Aorta (tissue), 5 donors: Measurements from ENCODE around the gene PTAR1. TPM values are rescaled to one million over a fixed set of nuclear protein-coding genes. Genes with fewer than 3 reads are reported as not detected.

Experiments
- ATAC-seq: fragments of 200-7000 bp; cut with Tn5 transposase; one replicate; pipeline ENCODE4 v1.9.1; 2022; ENCODE audit warnings: moderate library complexity; ENCODE audit not compliant: low FRiP score
- DNase-seq, 2 donors: peaks; one replicate each; pipeline ENCODE4 v3.0.0-alpha.2; 2020
- H3K27ac ChIP-seq, 2 donors: one replicate each; pipeline ENCODE4 v1.5.1; 2013; ENCODE audit warnings: low read length in 2 of 2, mild to moderate bottlenecking in 2 of 2, moderate library complexity in 2 of 2, control low read depth in 1 of 2, inconsistent platforms in 1 of 2, low read depth in 1 of 2
- H3K27me3 ChIP-seq, 2 donors: one replicate each; pipeline ENCODE4 v1.6.1; 2013; ENCODE audit warnings: control low read depth in 1 of 2, low read length in 1 of 2, mild to moderate bottlenecking in 1 of 2, moderate library complexity in 1 of 2; ENCODE audit not compliant: insufficient read depth in 2 of 2, control insufficient read depth in 1 of 2
- H3K36me3 ChIP-seq, 2 donors: one replicate each; pipeline ENCODE4 v1.6.1; 2013; ENCODE audit warnings: control low read depth in 1 of 2, low read length in 1 of 2, mild to moderate bottlenecking in 1 of 2; ENCODE audit not compliant: insufficient read depth in 2 of 2, control insufficient read depth in 1 of 2
- H3K4me1 ChIP-seq, 2 donors: one replicate each; pipeline ENCODE4 v1.6.1; 2013; ENCODE audit warnings: low read length in 2 of 2, control low read depth in 1 of 2, mild to moderate bottlenecking in 1 of 2, moderate library complexity in 1 of 2; ENCODE audit not compliant: insufficient read depth in 2 of 2, control insufficient read depth in 1 of 2
- H3K4me3 ChIP-seq, 2 donors: one replicate each; pipeline ENCODE4 v1.5.1; 2013; ENCODE audit warnings: low read length in 2 of 2, control low read depth in 1 of 2, mild to moderate bottlenecking in 1 of 2
- H3K9me3 ChIP-seq: one replicate; pipeline ENCODE4 v1.6.1; 2013; ENCODE audit warnings: mild to moderate bottlenecking, low read length; ENCODE audit not compliant: control insufficient read depth
- WGBS, 2 donors: extraction: QIAGEN DNeasy Blood & Tissue Kit; methylation state at CpG; one replicate each; pipeline ENCODE4 v1.1.7; 2013; 5-methylcytosine and 5-hydroxymethylcytosine counted together
- intact Hi-C, 2 donors: fragments of 100-400 bp; cut with DNase I; formaldehyde crosslinking; loops; one replicate each; pipeline versions ENCODE4 v1.14.2 to v1.15.0; 2022
- polyA plus RNA-seq, 2 donors: library from polyadenylated mRNA; stranded (reverse); fragments of 200-250 nt; gene quantifications; one replicate each; pipeline ENCODE4 v1.2.3, GENCODE V29; 2013
- total RNA-seq, 2 donors: library from RNA; stranded (reverse); fragmentation: NEBNext Ultra II Directional; extraction: Animal tissue kit (Norgen Biotek cat#: 25700); gene quantifications; one replicate each; pipeline ENCODE4 v1.2.1, GENCODE V29; 2021
- donor health status: healthy with polysubstance abuse.
- donor health status: Bipolar disorder and iron deficiency.
- donor health status: DM: no; HTN: no; CAD: no.
- donor health status: DM: no; HTN: no; CAD: no.
- donor health status: DM: yes; HTN: yes; CAD: no.

The PTAR1 gene
- total and polyA plus RNA-seq, 4 donors, result 9.0 to 54.4 (median 31.3) TPM

- ATAC-seq (peak; percentile 6), DNase-seq (no peak)
- no peaks in the 10 kb centered on the region for H3K4me1 ChIP-seq
- H3K27me3 ChIP-seq, result no peaks in the 10 kb centered on the region
- no peaks in the 10 kb centered on the region for H3K36me3 ChIP-seq
- no peaks in the 10 kb centered on the region for H3K9me3 ChIP-seq
- H3K4me3 ChIP-seq, result peak overlapping the region; percentile 82 to 95
- 6 to 10% methylated on average over 7 of the region's 7 CpGs for WGBS, 2 donors
- peak overlapping the region in 1 of 2 donors; percentile 85 for H3K27ac ChIP-seq
- intact Hi-C loops, result no loop called here
Observed at GRCh38 chr9:69760278-69760610, 433 bp upstream of the PTAR1 start.

DNA sequence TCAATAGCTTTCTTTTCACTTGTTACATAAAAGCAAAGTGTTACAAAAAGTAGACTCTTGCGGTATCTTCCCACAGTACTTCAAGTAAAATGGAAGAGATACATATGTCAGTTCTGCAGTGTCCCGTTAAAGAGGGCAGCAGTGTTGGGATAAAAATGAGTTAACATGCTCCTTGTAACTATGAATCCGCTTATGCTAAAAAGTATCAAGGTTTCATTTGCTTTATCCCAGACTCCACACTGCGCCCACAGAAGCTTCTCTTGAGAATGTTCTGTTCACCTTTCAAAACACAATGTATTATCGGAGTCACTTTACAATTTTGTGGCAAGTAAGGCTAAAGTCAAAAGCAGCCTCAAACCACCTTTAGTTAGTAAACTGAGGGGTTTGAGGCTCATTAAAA is 790 bp downstream of the PTAR1 start:
- Histone ChIP-seq H3K27ac (peak overlapping the region; percentile 47 to 65), H3K4me1 (no peaks in the 10 kb centered on the region), H3K4me3 (peak overlapping the region; percentile 85 to 95), H3K27me3 (no peaks in the 10 kb centered on the region), H3K9me3 (no peaks in the 10 kb centered on the region), H3K36me3 (no peaks in the 10 kb centered on the region)
- ATAC-seq, result no peak
- DNase-seq, result no peak
- 1% methylated on average over 5 of the region's 5 CpGs for WGBS, 2 donors
- intact Hi-C loops, result loop anchor here (2.0 to 5.0 kb wide), 2 partner anchors 86 to 87 kb away; partner anchors contain the start of gene APBA1 (in 2 of the 2)

DNA sequence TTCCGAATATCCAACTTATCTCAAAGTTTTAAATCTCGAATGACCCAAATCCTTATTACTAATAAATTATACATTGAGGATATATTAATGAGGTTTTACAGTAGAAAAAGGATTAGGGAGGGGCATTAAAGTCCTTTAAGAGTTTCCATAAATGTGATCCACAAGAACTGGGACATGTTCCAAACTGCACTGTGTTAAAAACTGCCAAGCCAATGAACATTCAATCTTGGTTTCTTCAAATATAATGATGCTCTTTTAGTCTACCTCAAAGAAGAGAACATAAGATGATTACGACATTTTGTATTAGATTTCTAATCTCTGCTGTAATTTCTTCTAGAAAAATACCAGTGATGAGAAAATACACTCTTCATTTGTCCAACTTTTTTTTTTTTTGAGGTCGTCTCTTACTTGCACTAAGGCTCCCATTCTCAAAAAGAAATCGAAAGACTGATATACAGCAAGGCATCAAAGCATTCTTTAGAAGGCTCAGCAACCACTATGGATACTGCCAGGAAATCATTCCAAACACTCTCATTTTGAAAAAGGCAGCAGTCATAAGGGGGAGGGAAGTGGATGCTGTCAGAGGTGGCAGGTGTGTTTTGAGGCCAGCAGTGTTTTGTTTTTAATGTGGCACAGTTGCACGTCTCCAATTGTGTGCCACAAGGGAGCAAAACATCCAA is 1.7 kb downstream of the PTAR1 start:
- H3K4me1 ChIP-seq, result peaks cover 0 to 3% of the 10 kb centered on the region in 2 donors
- 52 to 59% methylated on average over 6 of the region's 6 CpGs for WGBS, 2 donors
- ATAC-seq, result no peak
- no peak for DNase-seq
- no peak overlapping the region for H3K27ac ChIP-seq
- H3K4me3 ChIP-seq, result peak overlapping the region in 1 of 2 donors; percentile 4
- H3K9me3 ChIP-seq, result no peaks in the 10 kb centered on the region
- H3K36me3 ChIP-seq, result no peaks in the 10 kb centered on the region
- H3K27me3 ChIP-seq, result no peaks in the 10 kb centered on the region
- intact Hi-C loops, result loop anchor here (2.0 to 5.0 kb wide), 2 partner anchors 85 to 86 kb away; partner anchors contain the start of gene APBA1 (in 2 of the 2)

GRCh38 chr9:69755205-69755604 is 4.6 kb downstream of the PTAR1 start:
- Histone ChIP-seq H3K27ac (no peak overlapping the region), H3K4me3 (no peak overlapping the region), H3K9me3 (no peaks in the 10 kb centered on the region), H3K36me3 (no peaks in the 10 kb centered on the region), H3K27me3 (no peaks in the 10 kb centered on the region), H3K4me1 (peaks cover 0 to 3% of the 10 kb centered on the region in 2 donors)
- DNase-seq (no peak), ATAC-seq (no peak)
- intact Hi-C loops, result loop anchor here in 1 of 2 donors (5.0 kb wide), 1 partner anchor 83 kb away; the partner anchor contains the start of gene APBA1
- 89 to 96% methylated on average over 2 of the region's 2 CpGs for WGBS, 2 donors

DNA sequence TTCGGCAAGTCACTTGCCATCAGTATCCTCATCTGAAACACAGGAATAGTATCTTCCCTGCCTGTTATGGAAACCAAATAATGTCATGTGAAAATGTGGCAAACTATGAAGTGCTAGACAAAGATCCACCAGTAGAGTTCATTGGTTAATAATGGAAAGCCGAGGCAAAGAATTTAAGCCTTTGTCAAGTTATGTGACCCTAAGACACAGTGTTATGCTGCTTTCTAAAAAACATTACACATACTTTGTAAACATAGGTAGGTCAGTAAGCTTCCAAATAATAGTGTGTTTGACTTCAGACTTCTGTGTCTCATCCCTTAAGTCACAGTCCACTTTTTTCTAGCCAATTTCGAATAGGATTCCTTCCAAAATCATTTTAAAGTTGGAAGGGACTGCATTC is 6.0 kb downstream of the PTAR1 start:
- Histone ChIP-seq H3K4me1 (peaks cover 0 to 3% of the 10 kb centered on the region in 2 donors), H3K4me3 (no peak overlapping the region), H3K27me3 (no peaks in the 10 kb centered on the region), H3K36me3 (no peaks in the 10 kb centered on the region), H3K27ac (no peak overlapping the region), H3K9me3 (no peaks in the 10 kb centered on the region)
- 91 to 92% methylated on average over 3 of the region's 3 CpGs for WGBS, 2 donors
- no peak for DNase-seq
- no peak for ATAC-seq
- intact Hi-C loops, result no loop called here

GRCh38 chr9:69750085-69750484 is 9.7 kb downstream of the PTAR1 start:
- Histone ChIP-seq H3K4me1 (peaks cover 0 to 3% of the 10 kb centered on the region in 2 donors), H3K27ac (no peak overlapping the region), H3K27me3 (no peaks in the 10 kb centered on the region), H3K36me3 (peaks cover 0 to 2% of the 10 kb centered on the region in 2 donors), H3K4me3 (no peak overlapping the region), H3K9me3 (no peaks in the 10 kb centered on the region)
- WGBS, 2 donors, result 56 to 66% methylated on average over 2 of the region's 2 CpGs
- intact Hi-C loops, result no loop called here
- DNase-seq (no peak), ATAC-seq (no peak)

- Histone ChIP-seq H3K9me3 (no peaks in the 10 kb centered on the region), H3K36me3 (peaks cover 0 to 2% of the 10 kb centered on the region in 2 donors), H3K4me3 (no peak overlapping the region), H3K27me3 (no peaks in the 10 kb centered on the region), H3K4me1 (no peaks in the 10 kb centered on the region), H3K27ac (no peak overlapping the region)
- no peak for ATAC-seq
- WGBS, 2 donors, result 78 to 80% methylated on average over 2 of the region's 2 CpGs
- no peak for DNase-seq
- intact Hi-C loops, result loop anchor here in 1 of 2 donors (5.0 kb wide), 1 partner anchor 1231 kb away; no protein-coding TSS in a partner anchor
Observed at GRCh38 chr9:69748304-69748703, 11.5 kb downstream of the PTAR1 start.

GRCh38 chr9:69746859-69747560 is 12.8 kb downstream of the PTAR1 start:
- Histone ChIP-seq H3K27ac (no peak overlapping the region), H3K4me3 (no peak overlapping the region), H3K9me3 (no peaks in the 10 kb centered on the region), H3K4me1 (no peaks in the 10 kb centered on the region), H3K36me3 (peaks cover 0 to 2% of the 10 kb centered on the region in 2 donors), H3K27me3 (no peaks in the 10 kb centered on the region)
- intact Hi-C loops, result loop anchor here in 1 of 2 donors (5.0 kb wide), 1 partner anchor 1230 kb away; no protein-coding TSS in a partner anchor
- WGBS, 2 donors, result 54 to 68% methylated on average over 3 of the region's 3 CpGs
- no peak for ATAC-seq
- DNase-seq, result no peak
